Immature natural killer cell (primary cell): Measurements from ENCODE around the gene DCAF7. TPM values are rescaled to one million over a fixed set of nuclear protein-coding genes. Genes with fewer than 3 reads are reported as not detected.

Source experiments
- DNase-seq, 3 donors: peaks; one replicate each; pipeline ENCODE4 v3.0.0; 2022; ENCODE audit warnings: mixed read lengths in 1 of 3
- H3K27ac Mint-ChIP-seq, 6 donors: one replicate each; pipeline ENCODE4 v1.8.0; 2020; ENCODE audit warnings: mixed read lengths in 6 of 6, mild to moderate bottlenecking in 5 of 6, inconsistent platforms in 4 of 6, moderate library complexity in 3 of 6
- H3K27me3 Mint-ChIP-seq, 3 donors: one replicate each; pipeline ENCODE4 v1.8.0; 2020 to 2021; ENCODE audit warnings: low read depth in 3 of 3, mild to moderate bottlenecking in 3 of 3, mixed read lengths in 3 of 3, moderate library complexity in 3 of 3, inconsistent platforms in 1 of 3
- H3K36me3 Mint-ChIP-seq, 3 donors: one replicate each; pipeline ENCODE4 v1.8.0; 2020; ENCODE audit warnings: mixed read lengths in 3 of 3, inconsistent platforms in 2 of 3, mild to moderate bottlenecking in 2 of 3
- H3K4me1 Mint-ChIP-seq, 2 donors: one replicate each; pipeline ENCODE4 v1.8.0; 2020; ENCODE audit warnings: inconsistent platforms in 2 of 2, mild to moderate bottlenecking in 2 of 2, mixed read lengths in 2 of 2, moderate library complexity in 1 of 2
- H3K4me3 Mint-ChIP-seq, 5 donors: one replicate each; pipeline ENCODE4 v1.8.0; 2020; ENCODE audit warnings: mild to moderate bottlenecking in 5 of 5, mixed read lengths in 5 of 5, inconsistent platforms in 3 of 5, moderate library complexity in 3 of 5
- H3K9me3 Mint-ChIP-seq, 6 donors: one replicate each; pipeline ENCODE4 v1.8.0; 2020; ENCODE audit warnings: mild to moderate bottlenecking in 6 of 6, mixed read lengths in 6 of 6, inconsistent platforms in 4 of 6, moderate library complexity in 3 of 6
- polyA plus RNA-seq, 3 donors: library from polyadenylated mRNA; unstranded; fragments of 300-500 nt; fragmentation: Illumina TruSeq; gene quantifications; one replicate each; pipeline ENCODE4 v1.2.3, GENCODE V29; 2021

Gene DCAF7
- polyA plus RNA-seq, 3 donors from 2014 or later = 69.2 to 124 (median 113) TPM

- Mint-ChIP-seq H3K4me3 (no peak overlapping the region), H3K27ac (no peak overlapping the region), H3K36me3 (no peaks in the 10 kb centered on the region), H3K27me3 (peaks cover 1 to 4% (median 4%) of the 10 kb centered on the region in 3 donors), H3K4me1 (no peaks in the 10 kb centered on the region), H3K9me3 (no peaks in the 10 kb centered on the region)
- no peak for DNase-seq
Measured at GRCh38 chr17:63516910-63517824, 33.1 kb upstream of the DCAF7 start.

GRCh38 chr17:63517825-63518534, 32.3 kb upstream of the DCAF7 start:
- H3K27me3 Mint-ChIP-seq = peaks cover 1 to 4% (median 4%) of the 10 kb centered on the region in 3 donors
- H3K9me3 Mint-ChIP-seq = no peaks in the 10 kb centered on the region

GRCh38 chr17:63519116-63519881, 31.0 kb upstream of the DCAF7 start:
- H3K27me3 Mint-ChIP-seq = peaks cover 1 to 7% (median 4%) of the 10 kb centered on the region in 3 donors
- no peak for DNase-seq
- peaks cover 8 to 10% of the 10 kb centered on the region in 2 donors for H3K4me1 Mint-ChIP-seq
- peaks cover 0 to 2% (median 0%) of the 10 kb centered on the region in 6 donors for H3K9me3 Mint-ChIP-seq
- H3K4me3 Mint-ChIP-seq = no peak overlapping the region
- no peak overlapping the region for H3K27ac Mint-ChIP-seq
- H3K36me3 Mint-ChIP-seq = no peaks in the 10 kb centered on the region

More at GRCh38 chr17:63517825-63518534, 32.3 kb upstream of the DCAF7 start:
- H3K27ac Mint-ChIP-seq = no peak overlapping the region
- H3K4me3 Mint-ChIP-seq = no peak overlapping the region
- H3K4me1 Mint-ChIP-seq = no peaks in the 10 kb centered on the region
- DNase-seq = no peak
- H3K36me3 Mint-ChIP-seq = no peaks in the 10 kb centered on the region

DNA sequence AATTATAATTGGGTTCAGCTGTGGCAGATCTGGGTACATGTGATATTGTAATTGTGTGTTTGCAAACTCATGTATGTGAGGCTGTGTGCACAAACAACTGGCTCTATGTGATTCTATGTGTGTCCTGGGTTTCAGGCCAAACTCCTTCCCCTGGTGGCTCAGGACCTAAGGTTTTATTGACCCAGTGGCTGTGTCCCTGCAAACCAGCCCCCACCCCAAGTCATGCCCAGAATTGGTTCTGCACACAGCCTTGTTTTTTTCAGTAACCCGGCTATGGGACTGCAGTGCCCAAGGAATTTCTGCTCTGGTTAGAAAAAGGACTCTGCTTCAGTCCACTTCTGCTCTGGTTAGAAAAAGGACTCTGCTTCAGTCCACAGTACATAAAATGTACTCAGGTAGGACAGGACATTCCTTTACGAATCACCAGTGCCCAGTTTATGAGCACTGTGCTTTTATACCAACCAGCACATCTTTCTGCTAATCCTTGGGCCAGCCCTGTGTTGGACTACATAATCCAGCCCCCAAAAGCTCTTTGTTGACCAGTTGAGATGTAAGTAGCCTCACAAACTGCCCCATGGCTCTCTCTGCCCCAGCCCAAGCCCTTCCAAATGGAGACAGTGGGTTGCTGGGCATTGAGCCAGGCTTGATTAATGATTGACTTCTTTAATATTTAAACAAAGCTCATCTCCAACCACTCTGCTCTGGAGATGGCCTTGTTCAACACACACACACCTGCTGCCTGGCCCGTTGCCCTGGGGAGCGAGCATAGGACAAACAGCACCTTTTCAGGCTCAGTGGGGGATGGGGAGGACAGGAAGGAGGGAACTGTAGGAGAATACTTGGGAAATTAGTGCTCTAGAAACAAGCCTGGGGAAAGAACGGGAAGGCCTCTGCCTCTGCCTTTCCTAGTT, 30.1 kb upstream of the DCAF7 start:
- Mint-ChIP-seq H3K27me3 (peaks cover 1 to 7% (median 4%) of the 10 kb centered on the region in 3 donors), H3K4me1 (peaks cover 8 to 10% of the 10 kb centered on the region in 2 donors), H3K9me3 (peaks cover 0 to 2% (median 0%) of the 10 kb centered on the region in 6 donors), H3K4me3 (no peak overlapping the region), H3K27ac (no peak overlapping the region), H3K36me3 (no peaks in the 10 kb centered on the region)
- no peak for DNase-seq

DNA sequence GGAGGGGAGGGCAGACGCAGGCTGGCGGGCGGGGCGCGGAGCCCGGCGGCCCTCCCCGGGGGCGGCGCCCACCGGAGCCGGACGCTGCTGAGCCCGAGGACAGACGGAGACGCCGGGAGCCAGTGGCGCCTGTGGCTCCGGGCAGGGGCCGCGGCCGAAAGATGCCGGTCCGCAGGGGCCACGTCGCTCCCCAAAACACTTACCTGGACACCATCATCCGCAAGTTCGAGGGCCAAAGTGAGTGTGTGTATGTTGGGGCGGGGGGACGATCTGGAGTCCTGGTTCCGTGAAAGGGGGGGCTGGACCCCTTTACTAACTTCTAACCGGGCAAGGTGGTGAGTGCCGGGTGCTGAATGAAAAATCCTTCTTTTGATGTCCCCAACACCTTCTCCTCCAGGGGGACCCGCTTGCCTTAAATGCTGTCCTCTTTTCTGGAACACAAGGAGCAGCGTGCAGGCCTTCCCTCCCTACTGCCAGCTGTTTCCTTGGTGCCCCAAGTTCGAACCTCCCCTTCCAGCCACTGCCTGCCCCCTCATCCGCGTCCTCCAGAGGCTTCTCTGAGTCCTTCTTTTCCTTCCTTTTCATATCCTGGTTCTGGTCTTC, 26.9 kb upstream of the DCAF7 start, which contains the start of gene KCNH6:
Gene KCNH6, plus strand, starts transcription at position 106 of the 603 bp plus-strand sequence. Its CDS starts 56 bp downstream, at position 162.
- Mint-ChIP-seq H3K27me3 (peaks cover 0 to 5% (median 4%) of the 10 kb centered on the region in 3 donors), H3K36me3 (no peaks in the 10 kb centered on the region), H3K9me3 (peaks cover 0 to 2% (median 0%) of the 10 kb centered on the region in 6 donors), H3K4me3 (peak within 1 kb of the TSS in 1 of 5 donors; percentile 39), H3K27ac (no peak within 1 kb of the TSS), H3K4me1 (peaks cover 8 to 10% of the 10 kb centered on the region in 2 donors)
- no peak for DNase-seq

DNA sequence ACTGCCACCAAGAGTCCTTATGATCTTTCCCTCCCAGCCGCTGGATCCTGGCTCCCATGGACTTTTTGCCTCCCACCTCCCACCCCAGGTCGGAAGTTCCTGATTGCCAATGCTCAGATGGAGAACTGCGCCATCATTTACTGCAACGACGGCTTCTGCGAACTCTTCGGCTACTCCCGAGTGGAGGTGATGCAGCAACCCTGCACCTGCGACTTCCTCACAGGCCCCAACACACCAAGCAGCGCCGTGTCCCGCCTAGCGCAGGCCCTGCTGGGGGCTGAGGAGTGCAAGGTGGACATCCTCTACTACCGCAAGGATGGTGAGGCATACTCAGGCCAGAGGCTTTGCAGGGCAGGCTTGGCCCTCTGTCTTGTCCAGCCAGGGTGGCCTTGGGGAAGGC, 26.2 kb upstream of the DCAF7 start:
- peaks cover 8 to 10% of the 10 kb centered on the region in 2 donors for H3K4me1 Mint-ChIP-seq
- H3K27me3 Mint-ChIP-seq = peaks cover 0 to 5% (median 4%) of the 10 kb centered on the region in 3 donors
- DNase-seq = no peak
- no peaks in the 10 kb centered on the region for H3K36me3 Mint-ChIP-seq
- H3K4me3 Mint-ChIP-seq = peak overlapping the region in 1 of 5 donors; percentile 13
- peaks cover 0 to 2% (median 0%) of the 10 kb centered on the region in 6 donors for H3K9me3 Mint-ChIP-seq
- no peak overlapping the region for H3K27ac Mint-ChIP-seq

GRCh38 chr17:63525190-63525946, 24.9 kb upstream of the DCAF7 start:
- Mint-ChIP-seq H3K9me3 (peaks cover 0 to 2% (median 0%) of the 10 kb centered on the region in 6 donors), H3K4me1 (peaks cover 8 to 10% of the 10 kb centered on the region in 2 donors), H3K36me3 (no peaks in the 10 kb centered on the region), H3K27me3 (peaks cover 0 to 5% (median 2%) of the 10 kb centered on the region in 3 donors), H3K4me3 (no peak overlapping the region), H3K27ac (no peak overlapping the region)
- DNase-seq = no peak

- H3K36me3 Mint-ChIP-seq = no peaks in the 10 kb centered on the region
- no peak overlapping the region for H3K27ac Mint-ChIP-seq
- no peak for DNase-seq
- peaks cover 0 to 2% (median 0%) of the 10 kb centered on the region in 6 donors for H3K9me3 Mint-ChIP-seq
- H3K4me3 Mint-ChIP-seq = no peak overlapping the region
- H3K4me1 Mint-ChIP-seq = peaks cover 8 to 10% of the 10 kb centered on the region in 2 donors
- H3K27me3 Mint-ChIP-seq = peaks cover 0 to 2% (median 0%) of the 10 kb centered on the region in 3 donors
Measured at GRCh38 chr17:63526861-63527260, 23.4 kb upstream of the DCAF7 start.

GRCh38 chr17:63528183-63528582, 22.1 kb upstream of the DCAF7 start:
- Mint-ChIP-seq H3K4me3 (no peak overlapping the region), H3K9me3 (peaks cover 0 to 2% (median 0%) of the 10 kb centered on the region in 6 donors), H3K27ac (no peak overlapping the region), H3K27me3 (peaks cover 0 to 2% (median 0%) of the 10 kb centered on the region in 3 donors), H3K36me3 (no peaks in the 10 kb centered on the region), H3K4me1 (peaks cover 8 to 10% of the 10 kb centered on the region in 2 donors)
- no peak for DNase-seq

DNA sequence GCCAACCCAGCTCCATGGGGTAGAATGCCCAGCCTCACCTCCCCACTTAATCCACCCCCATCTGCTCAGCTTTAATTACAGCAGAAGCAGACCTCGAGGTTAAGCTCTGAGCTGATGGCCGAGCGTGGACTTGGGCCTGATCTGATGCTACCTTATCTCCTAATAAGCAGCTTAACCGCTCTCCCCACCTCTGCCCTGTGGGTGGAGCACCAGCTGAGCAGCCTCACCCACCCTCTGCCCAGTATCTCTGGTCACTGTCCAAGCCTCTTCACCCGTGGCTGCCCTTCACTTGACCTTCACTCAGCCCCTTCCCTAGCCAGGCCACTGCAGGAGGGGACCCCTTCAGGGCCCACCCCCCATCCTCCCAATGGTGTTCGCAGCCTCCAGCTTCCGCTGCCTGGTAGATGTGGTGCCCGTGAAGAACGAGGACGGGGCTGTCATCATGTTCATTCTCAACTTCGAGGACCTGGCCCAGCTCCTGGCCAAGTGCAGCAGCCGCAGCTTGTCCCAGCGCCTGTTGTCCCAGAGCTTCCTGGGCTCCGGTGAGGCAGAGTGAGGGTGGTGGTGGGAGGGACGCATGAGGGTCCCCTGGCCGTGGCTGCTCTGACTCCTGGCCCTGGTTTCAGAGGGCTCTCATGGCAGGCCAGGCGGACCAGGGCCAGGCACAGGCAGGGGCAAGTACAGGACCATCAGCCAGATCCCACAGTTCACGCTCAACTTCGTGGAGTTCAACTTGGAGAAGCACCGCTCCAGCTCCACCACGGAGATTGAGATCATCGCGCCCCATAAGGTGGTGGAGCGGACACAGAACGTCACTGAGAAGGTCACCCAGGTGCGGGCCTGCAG, 20.3 kb upstream of the DCAF7 start:
- Mint-ChIP-seq H3K4me3 (no peak overlapping the region), H3K36me3 (no peaks in the 10 kb centered on the region), H3K4me1 (no peaks in the 10 kb centered on the region), H3K27ac (no peak overlapping the region), H3K9me3 (no peaks in the 10 kb centered on the region), H3K27me3 (peaks cover 0 to 2% (median 2%) of the 10 kb centered on the region in 3 donors)
- DNase-seq = no peak

DNA sequence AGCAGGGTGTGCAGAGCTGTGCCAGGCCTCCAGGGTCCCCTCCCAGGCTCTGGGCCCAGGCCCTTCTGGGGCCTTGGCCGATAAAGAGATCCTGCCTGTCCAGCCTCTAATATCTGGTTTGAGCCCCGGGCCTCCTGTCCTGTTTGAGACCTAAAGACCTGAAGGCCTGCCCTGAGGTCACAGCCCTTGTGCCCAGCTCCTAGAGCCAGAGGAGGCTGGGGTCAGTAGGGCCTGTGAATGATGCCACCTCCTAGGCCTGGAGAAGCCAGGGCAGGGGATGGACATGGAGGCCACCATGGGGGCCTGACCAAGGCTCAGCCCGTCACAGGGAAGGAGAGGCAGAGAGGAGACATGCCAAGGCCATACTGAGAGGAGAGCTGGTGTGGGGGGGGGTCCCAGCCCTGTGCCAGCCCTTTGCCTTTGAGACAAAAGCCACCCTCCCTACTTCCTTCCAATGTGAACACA, 19.7 kb upstream of the DCAF7 start:
- Mint-ChIP-seq H3K4me3 (no peak overlapping the region), H3K36me3 (no peaks in the 10 kb centered on the region), H3K27me3 (peaks cover 0 to 2% (median 2%) of the 10 kb centered on the region in 3 donors), H3K9me3 (no peaks in the 10 kb centered on the region), H3K27ac (no peak overlapping the region), H3K4me1 (no peaks in the 10 kb centered on the region)
- DNase-seq = no peak
